Common myeloid progenitor, CD34-positive (primary cell): ENCODE data around the gene NXNL1.

Experiments used
- CTCF ChIA-PET: fragments of 350-600 bp; sonication (Branson Sonifier 250); formaldehyde crosslinking; loops from one replicate; lab custom pipeline; 2021; ENCODE audit warnings: antibody characterized with exemption; lab: Charles Lee
- POLR2A ChIA-PET: fragments of 350-600 bp; sonication (Branson Sonifier 250); formaldehyde crosslinking; loops from one replicate; lab custom pipeline; 2021; ENCODE audit warnings: antibody characterized with exemption; lab: Charles Lee
- DNase-seq, 3 donors: peaks; one replicate each; pipeline versions ENCODE4 v3.0.0 to v3.0.0-alpha.2; 2013
- H3K27ac ChIP-seq, 2 experiments: 1 replicate in 1 of 2; 2 replicates in 1 of 2; pipeline ENCODE4 v1.7.0; 2013; ENCODE audit warnings: inconsistent platforms in 2 of 2, low read length in 2 of 2, mild to moderate bottlenecking in 2 of 2, low read depth in 1 of 2, moderate library complexity in 1 of 2; ENCODE audit not compliant: severe bottlenecking in 2 of 2, insufficient read depth in 1 of 2, poor library complexity in 1 of 2
- H3K27me3 ChIP-seq, 5 experiments: replicated peaks in 2 of 5; 1 replicate in 3 of 5; 2 replicates in 2 of 5; pipeline versions ENCODE4 v1.6.1 to v1.7.0; 2013; ENCODE audit warnings: low read length in 4 of 5, mild to moderate bottlenecking in 2 of 5, moderate library complexity in 2 of 5, inconsistent platforms in 1 of 5; ENCODE audit not compliant: insufficient read depth in 5 of 5, control insufficient read depth in 4 of 5
- H3K36me3 ChIP-seq, 4 experiments: 1 replicate in 2 of 4; 2 replicates in 2 of 4; pipeline versions ENCODE4 v1.6.1 to v1.7.0; 2013; ENCODE audit warnings: low read length in 3 of 4, control low read depth in 1 of 4, mild to moderate bottlenecking in 1 of 4; ENCODE audit not compliant: control insufficient read depth in 4 of 4, insufficient read depth in 4 of 4
- H3K4me1 ChIP-seq, 4 experiments: 1 replicate in 3 of 4; 2 replicates in 1 of 4; pipeline versions ENCODE4 v1.6.1 to v1.7.1; 2013; ENCODE audit warnings: low read length in 3 of 4, mild to moderate bottlenecking in 3 of 4, control low read depth in 1 of 4, inconsistent platforms in 1 of 4, moderate library complexity in 1 of 4; ENCODE audit not compliant: control insufficient read depth in 4 of 4, insufficient read depth in 4 of 4; ENCODE audit errors: control extremely low read depth in 1 of 4
- H3K4me3 ChIP-seq, 7 experiments: 1 replicate in 4 of 7; 2 replicates in 3 of 7; pipeline versions ENCODE4 v1.5.1 to v1.7.0; 2013; ENCODE audit warnings: mild to moderate bottlenecking in 7 of 7, low read length in 6 of 7, moderate library complexity in 6 of 7, inconsistent platforms in 2 of 7, low read depth in 2 of 7, control low read depth in 1 of 7; ENCODE audit not compliant: insufficient read depth in 4 of 7, control insufficient read depth in 1 of 7; ENCODE audit errors: extremely low read depth in 1 of 7
- H3K9me3 ChIP-seq, 5 experiments: 1 replicate in 4 of 5; 2 replicates in 1 of 5; pipeline versions ENCODE4 v1.6.1 to v1.7.1; 2013; ENCODE audit warnings: low read length in 4 of 5, mild to moderate bottlenecking in 2 of 5, inconsistent platforms in 1 of 5, low read depth in 1 of 5, moderate library complexity in 1 of 5; ENCODE audit not compliant: control insufficient read depth in 4 of 5, insufficient read depth in 2 of 5; ENCODE audit errors: control extremely low read depth in 1 of 5
- WGBS: methylation state at CpG from one replicate; pipeline ENCODE4 v1.1.5; 2013; ENCODE audit not compliant: insufficient coverage; 5-methylcytosine and 5-hydroxymethylcytosine counted together

Gene NXNL1

DNA sequence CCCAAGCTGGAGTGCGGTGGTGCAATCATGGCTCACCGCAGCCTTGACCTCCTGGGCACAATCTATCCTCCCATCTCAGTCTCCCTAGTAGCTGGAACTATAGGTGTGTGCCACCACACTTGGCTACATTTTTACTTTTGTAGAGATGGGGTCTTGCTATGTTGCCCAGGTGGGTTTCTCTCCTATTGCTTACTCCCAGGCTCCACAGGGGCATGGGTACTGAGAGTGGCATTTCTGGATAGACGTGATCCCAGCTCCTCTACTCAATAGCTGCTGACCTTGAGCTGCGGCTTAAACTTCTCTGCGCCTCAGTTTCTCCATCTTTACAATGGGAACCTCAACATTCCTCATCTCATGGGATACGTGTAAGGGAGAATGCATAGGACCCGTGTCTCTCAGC is 29.3 kb downstream of the NXNL1 start:
- Histone ChIP-seq H3K9me3 (peaks cover 0 to 1% (median 0%) of the 10 kb centered on the region in 5 experiments), H3K27ac (no peak overlapping the region), H3K36me3 (peaks cover 0 to 2% (median 0%) of the 10 kb centered on the region in 4 experiments), H3K4me3 (no peak overlapping the region), H3K27me3 (no peaks in the 10 kb centered on the region), H3K4me1 (no peaks in the 10 kb centered on the region)
- DNase-seq, result no peak
- POLR2A ChIA-PET, result no interaction called here
- 87% methylated on average over 6 of the region's 7 CpGs for WGBS
- CTCF ChIA-PET, result interaction anchor here (0.6 to 2.0 kb wide), 3 partner anchors 12 to 126 kb away, joined by 3 to 7 read pairs (median 6); partner anchors contain the start of gene MVB12A

DNA sequence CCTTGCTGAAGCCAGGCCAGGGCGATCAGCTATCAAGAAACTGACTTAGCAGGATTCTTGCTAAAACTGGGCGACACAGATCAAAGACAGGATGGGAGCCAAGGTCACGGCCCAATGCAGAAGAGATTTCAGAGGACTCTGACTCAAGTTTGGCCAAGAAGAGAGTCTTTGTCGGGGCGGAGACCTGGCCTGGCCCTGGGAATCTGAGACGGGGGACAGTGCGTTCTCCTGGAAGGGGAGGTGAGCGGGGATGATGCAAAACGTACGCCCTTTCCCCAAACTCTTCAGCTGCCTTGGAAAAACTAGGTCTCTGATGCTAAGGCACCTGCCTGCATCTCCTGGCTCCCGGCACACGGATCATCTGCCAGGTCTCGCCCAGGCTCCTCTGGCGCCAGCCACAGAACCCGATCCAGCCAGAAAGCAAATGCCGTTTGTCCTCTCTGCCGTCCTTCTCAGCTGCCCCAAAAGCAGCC is 31.0 kb downstream of the NXNL1 start:
- no peak for DNase-seq
- ChIA-PET POLR2A (no interaction called here), CTCF (interaction anchor here (0.6 to 1.3 kb wide), 5 partner anchors 11 to 323 kb away, joined by 3 to 6 read pairs (median 4); no protein-coding TSS in a partner anchor)
- WGBS, result 96% methylated on average over 17 of the region's 17 CpGs
- H3K27me3 ChIP-seq, result no peaks in the 10 kb centered on the region
- H3K4me3 ChIP-seq, result no peak overlapping the region
- H3K36me3 ChIP-seq, result no peaks in the 10 kb centered on the region
- no peaks in the 10 kb centered on the region for H3K9me3 ChIP-seq
- H3K4me1 ChIP-seq, result peaks cover 0 to 7% (median 6%) of the 10 kb centered on the region in 4 experiments
- H3K27ac ChIP-seq, result no peak overlapping the region

DNA sequence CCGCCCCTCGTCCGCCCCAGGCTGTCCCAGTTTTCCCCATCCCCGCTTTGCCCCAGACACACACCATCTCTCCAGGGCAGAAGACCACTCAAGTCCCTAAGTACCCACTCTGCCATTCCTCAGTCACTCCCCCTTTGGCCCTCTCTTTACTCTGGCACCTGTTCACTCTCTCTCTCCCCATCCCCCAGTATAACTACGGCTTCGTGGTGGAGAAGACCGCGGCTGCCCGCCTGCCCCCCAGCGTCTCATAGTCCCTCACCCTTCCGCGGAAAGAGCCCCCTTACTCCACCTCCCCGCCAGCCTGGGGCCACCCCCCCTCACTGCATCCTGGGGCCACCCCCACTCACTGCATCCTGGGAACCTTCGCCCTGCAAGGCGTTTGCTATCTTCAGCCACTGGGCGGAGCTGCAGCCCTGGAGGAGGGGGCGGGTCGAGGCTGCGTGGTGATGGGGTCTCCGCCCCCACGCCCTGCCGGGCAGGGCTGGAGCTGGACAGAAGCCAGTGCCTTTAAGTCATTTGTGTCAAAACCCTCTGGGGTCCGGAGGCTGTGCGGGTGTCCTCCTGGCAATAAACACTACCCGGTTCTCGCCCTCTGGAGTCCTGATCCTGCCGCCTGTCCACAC is 35.9 kb downstream of the NXNL1 start:
- Histone ChIP-seq H3K27ac (no peak overlapping the region), H3K36me3 (peaks cover 0 to 10% (median 6%) of the 10 kb centered on the region in 4 experiments), H3K4me3 (peak overlapping the region in 3 of 7 experiments; percentile 40 to 56 (median 48)), H3K9me3 (no peaks in the 10 kb centered on the region), H3K4me1 (peaks cover 0 to 20% (median 16%) of the 10 kb centered on the region in 4 experiments), H3K27me3 (no peaks in the 10 kb centered on the region)
- WGBS, result 9% methylated on average over 14 of the region's 27 CpGs
- DNase-seq, result peak; percentile 66 to 83 (median 83)
- ChIA-PET CTCF (interaction anchor here (0.7 to 2.3 kb wide), 3 partner anchors 34 to 42 kb away, joined by 3 to 6 read pairs (median 3); no protein-coding TSS in a partner anchor), POLR2A (no interaction called here)

DNA sequence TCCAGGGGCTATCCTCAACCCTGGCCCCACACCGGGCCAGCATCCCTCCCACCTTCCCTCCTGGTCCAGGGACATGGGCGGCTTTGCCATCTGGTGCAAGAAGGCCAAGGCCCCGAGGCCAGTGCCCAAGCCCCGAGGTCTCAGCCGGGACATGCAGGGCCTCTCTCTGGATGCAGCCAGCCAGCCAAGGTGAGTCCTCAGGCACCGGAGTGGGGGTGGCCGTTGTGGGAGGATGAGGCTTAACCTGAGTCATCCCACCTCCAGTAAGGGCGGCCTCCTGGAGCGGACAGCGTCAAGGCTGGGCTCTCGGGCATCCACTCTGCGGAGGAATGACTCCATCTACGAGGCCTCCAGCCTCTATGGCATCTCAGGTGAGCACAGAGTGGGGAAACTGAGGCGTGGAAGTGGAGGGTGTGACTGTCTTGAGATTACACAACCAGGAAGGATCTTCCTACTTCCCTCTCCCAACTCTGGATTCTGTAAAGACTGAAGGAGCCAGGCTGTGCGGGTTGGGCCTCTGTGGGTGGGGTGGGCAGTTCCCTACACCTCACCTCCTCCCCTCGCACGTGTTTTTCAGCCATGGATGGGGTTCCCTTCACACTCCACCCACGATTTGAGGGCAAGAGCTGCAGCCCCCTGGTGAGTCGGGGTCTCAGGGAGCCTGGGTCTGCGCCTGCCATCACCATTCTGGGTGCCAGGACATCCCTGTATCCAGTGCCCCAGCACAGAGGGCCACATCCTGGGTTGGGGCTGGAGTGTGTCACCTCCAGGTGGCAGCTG is 37.1 kb downstream of the NXNL1 start:
- Histone ChIP-seq H3K4me3 (no peak overlapping the region), H3K36me3 (peaks cover 0 to 10% (median 6%) of the 10 kb centered on the region in 4 experiments), H3K27me3 (no peaks in the 10 kb centered on the region), H3K4me1 (peaks cover 6 to 30% (median 21%) of the 10 kb centered on the region in 4 experiments), H3K27ac (no peak overlapping the region), H3K9me3 (no peaks in the 10 kb centered on the region)
- WGBS, result 99% methylated on average over 13 of the region's 20 CpGs
- ChIA-PET CTCF (interaction anchor here (0.5 to 2.3 kb wide), 3 partner anchors 43 to 550 kb away, joined by 3 to 6 read pairs (median 3); no protein-coding TSS in a partner anchor), POLR2A (interaction anchor here (0.6 kb wide), 1 partner anchor 155 kb away, joined by 3 read pairs; no protein-coding TSS in a partner anchor)
- no peak for DNase-seq

DNA sequence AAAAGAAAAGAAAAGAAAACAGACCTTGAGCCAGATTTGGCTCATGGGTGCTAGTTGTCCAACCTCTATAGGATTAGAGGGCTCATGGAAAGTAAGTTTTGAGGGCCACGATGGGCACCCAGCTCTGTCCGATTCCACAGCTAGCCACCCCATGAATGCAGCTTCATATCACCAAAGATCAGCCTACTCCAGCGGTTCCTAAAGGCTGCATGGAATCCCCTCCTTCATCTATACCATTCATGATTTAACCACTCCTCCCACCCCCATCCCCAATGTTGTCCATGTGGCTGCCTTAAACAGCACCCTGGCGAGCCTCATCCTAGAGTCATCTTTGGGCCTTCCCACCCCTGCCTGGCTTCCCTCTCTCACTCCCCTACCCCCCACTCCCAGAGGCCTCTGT is 38.8 kb downstream of the NXNL1 start:
- 100% methylated on average over 4 of the region's 4 CpGs for WGBS
- H3K27ac ChIP-seq, result no peak overlapping the region
- peaks cover 6 to 32% (median 21%) of the 10 kb centered on the region in 4 experiments for H3K4me1 ChIP-seq
- POLR2A ChIA-PET, result no interaction called here
- no peak for DNase-seq
- H3K27me3 ChIP-seq, result no peaks in the 10 kb centered on the region
- CTCF ChIA-PET, result interaction anchor here (0.7 to 4.6 kb wide), 4 partner anchors 23 to 34 kb away, joined by 3 to 19 read pairs (median 4); partner anchors contain the start of gene CCDC194
- peaks cover 0 to 10% (median 6%) of the 10 kb centered on the region in 4 experiments for H3K36me3 ChIP-seq
- no peaks in the 10 kb centered on the region for H3K9me3 ChIP-seq
- no peak overlapping the region for H3K4me3 ChIP-seq

DNA sequence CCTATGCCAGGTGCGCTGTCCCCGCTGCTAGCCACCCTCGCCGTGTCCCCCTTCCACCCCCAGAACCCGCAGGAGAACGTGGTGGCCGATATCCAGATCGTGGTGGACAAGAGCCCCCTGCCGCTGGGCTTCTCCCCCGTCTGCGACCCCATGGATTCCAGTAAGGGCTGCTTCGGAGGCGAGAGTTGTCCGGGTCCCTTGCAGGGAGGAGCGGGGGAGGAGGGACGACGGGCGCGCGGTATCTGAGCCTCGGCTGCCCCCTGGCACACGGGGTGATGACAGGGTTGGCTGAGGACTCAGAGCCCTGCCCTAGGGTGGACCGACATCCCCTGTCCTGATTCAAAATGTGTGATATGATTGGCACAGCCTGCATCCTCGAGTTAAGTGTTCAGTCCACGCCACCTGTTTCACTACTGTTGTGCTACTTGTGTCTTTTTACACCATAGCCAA is 40.2 kb downstream of the NXNL1 start:
- WGBS, result 5% methylated on average over 24 of the region's 25 CpGs
- POLR2A ChIA-PET, result no interaction called here
- Histone ChIP-seq H3K9me3 (no peaks in the 10 kb centered on the region), H3K27ac (no peak overlapping the region), H3K4me3 (peak overlapping the region; percentile 60 to 91 (median 79)), H3K36me3 (peaks cover 0 to 14% (median 6%) of the 10 kb centered on the region in 4 experiments), H3K4me1 (peaks cover 6 to 32% (median 21%) of the 10 kb centered on the region in 4 experiments), H3K27me3 (no peaks in the 10 kb centered on the region)
- DNase-seq, result peak; percentile 40 to 65 (median 53)
- CTCF ChIA-PET, result interaction anchor here (1.0 to 4.6 kb wide), 6 partner anchors 15 to 54 kb away, joined by 3 to 19 read pairs (median 4); partner anchors contain the start of genes BST2 and CCDC194
